ENCODE data around the gene NOD2.

- TF ChIP-seq CREB1 (CRISPR knock-in tag; IDR thresholded peaks at IDR 0.05; ENCODE audit: low read depth) = no peak
- no peak for TF ChIP-seq REST (IDR thresholded peaks at IDR 0.05; ENCODE audit: unreplicated experiment)
- no peak for TF ChIP-seq EZH2phosphoT487 (IDR thresholded peaks at IDR 0.05; ENCODE audit: unreplicated experiment)
- TF ChIP-seq CTCF (conservative IDR thresholded peaks at IDR 0.05; ENCODE audit: low read depth in 2 of 2) = no peak
- no peak for TF ChIP-seq POLR2AphosphoS5 (IDR thresholded peaks at IDR 0.05; ENCODE audit: low read depth)
- TF ChIP-seq STAT1 (IDR thresholded peaks at IDR 0.05; ENCODE audit: unreplicated experiment) = no peak
- TF ChIP-seq ZNF462 (CRISPR knock-in tag; IDR thresholded peaks at IDR 0.05) = no peak
- no peak for TF ChIP-seq EZH2 (IDR thresholded peaks at IDR 0.05; ENCODE audit: low read depth, unreplicated experiment)
- TF ChIP-seq NANOG (IDR thresholded peaks at IDR 0.05; ENCODE audit: borderline replicate concordance) = no peak
- TF ChIP-seq ZNF331 (CRISPR knock-in tag; IDR thresholded peaks at IDR 0.05; ENCODE audit: low read depth) = no peak
- no peak for TF ChIP-seq ETS1 (IDR thresholded peaks at IDR 0.05)
These were observed 17.5 kb upstream of the NOD2 start for GRCh38 chr16:50675686-50676610.
